Tibial nerve (tissue), 4 donors: ENCODE data around the gene COX7A2L.

Experiments
- CTCF ChIP-seq, 5 experiments: fragments of 200-600 bp in 3 of 5; fragments of 450-650 bp in 2 of 5; sonication (generic) in 3 of 5; IDR thresholded peaks; one replicate each; pipeline ENCODE4 v1.5.1; 2016 to 2019; ENCODE audit warnings: antibody characterized with exemption in 5 of 5, mild to moderate bottlenecking in 3 of 5, moderate library complexity in 2 of 5
- EP300 ChIP-seq, 2 donors: sonication (generic); formaldehyde crosslinking; IDR thresholded peaks; one replicate each; pipeline ENCODE4 v1.6.1; 2017; ENCODE audit warnings: antibody characterized with exemption in 2 of 2, mild to moderate bottlenecking in 1 of 2
- POLR2A ChIP-seq, 2 donors: fragments of 450-650 bp; IDR thresholded peaks; one replicate each; pipeline ENCODE4 v1.6.1; 2017; ENCODE audit warnings: antibody characterized with exemption in 2 of 2, mild to moderate bottlenecking in 2 of 2, moderate library complexity in 2 of 2

- TF ChIP-seq CTCF (IDR thresholded peaks at IDR 0.05): no peak
- no peak for TF ChIP-seq EP300 (IDR thresholded peaks at IDR 0.05)
- no peak for TF ChIP-seq POLR2A (IDR thresholded peaks at IDR 0.05)
Measured at GRCh38 chr2:42300527-42300926, 60.5 kb downstream of the COX7A2L start.
